Activated CD4-positive, alpha-beta T cell treated with anti-CD3 and anti-CD28 coated beads, Interleukin-2, amount 50 U/mL, for 4 hours (primary cell): ENCODE results near the gene RB1.

Source experiments
- DNase-seq, 2 experiments: peaks; one replicate each; pipeline ENCODE4 v3.0.0-alpha.2; 2020

RB1 gene

GRCh38 chr13:48500652-48501197 lies 197.2 kb downstream of the RB1 start:
- DNase-seq, result no peak

- no peak for DNase-seq
Observed at GRCh38 chr13:48501705-48502104, 198.2 kb downstream of the RB1 start.

GRCh38 chr13:48502601-48503319 lies 199.2 kb downstream of the RB1 start:
- DNase-seq, result no peak

GRCh38 chr13:48504606-48505005 lies 201.1 kb downstream of the RB1 start:
- DNase-seq, result no peak

GRCh38 chr13:48505012-48505411 lies 201.5 kb downstream of the RB1 start:
- no peak for DNase-seq

- peak; percentile 25 to 29 for DNase-seq
Observed at GRCh38 chr13:48505597-48506091, 202.1 kb downstream of the RB1 start.

- no peak for DNase-seq
Observed at GRCh38 chr13:48506092-48506701, 202.6 kb downstream of the RB1 start.

GRCh38 chr13:48507021-48507420 lies 203.5 kb downstream of the RB1 start:
- no peak for DNase-seq

GRCh38 chr13:48508011-48508410 lies 204.5 kb downstream of the RB1 start:
- no peak for DNase-seq

GRCh38 chr13:48510698-48511097 lies 207.1 kb downstream of the RB1 start:
- DNase-seq, result no peak

- DNase-seq, result no peak
Observed at GRCh38 chr13:48511621-48512230, 208.2 kb downstream of the RB1 start.

- DNase-seq, result no peak
Observed at GRCh38 chr13:48514793-48515192, 211.2 kb downstream of the RB1 start.

GRCh38 chr13:48515732-48516131 lies 212.2 kb downstream of the RB1 start:
- no peak for DNase-seq

GRCh38 chr13:48518083-48518482 lies 214.5 kb downstream of the RB1 start:
- DNase-seq, result no peak

GRCh38 chr13:48526286-48526685 lies 222.7 kb downstream of the RB1 start:
- no peak for DNase-seq

GRCh38 chr13:48527955-48528354 lies 224.4 kb downstream of the RB1 start:
- no peak for DNase-seq

GRCh38 chr13:48528720-48529119 lies 225.2 kb downstream of the RB1 start:
- no peak for DNase-seq

GRCh38 chr13:48530833-48531232 lies 227.3 kb downstream of the RB1 start:
- DNase-seq, result no peak
